ENCODE results near the gene XG. TPM values are rescaled to one million over a fixed set of nuclear protein-coding genes. Genes with fewer than 3 reads are reported as not detected.
"Not testable (repeated sequence)": the region's sequence is repeated elsewhere in the genome, so short reads cannot be mapped to it uniquely, and the experiment has no call there.

Gene XG
- total and polyA plus RNA-seq, 8 donors, result 0.17 to 1.6 (median 0.41) TPM

DNA sequence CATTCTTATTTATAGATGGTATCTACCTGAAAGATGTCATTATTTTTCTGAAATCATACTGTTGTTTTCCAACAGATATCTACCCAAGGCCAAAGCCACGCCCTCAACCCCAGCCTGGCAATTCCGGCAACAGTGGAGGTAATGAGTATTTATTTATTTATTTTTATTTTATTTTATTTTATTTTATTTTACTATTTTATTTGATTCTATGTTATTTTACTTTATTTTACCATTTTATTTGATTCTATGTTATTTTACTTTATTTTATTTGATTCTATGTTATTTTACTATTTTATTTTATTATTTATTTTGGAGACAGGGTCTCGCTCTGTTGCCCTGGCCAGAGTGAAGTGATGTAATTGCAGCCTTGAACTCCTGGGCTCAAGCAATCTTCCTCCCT is 37.7 kb downstream of the XG start:
- DNase-seq (no peak), ATAC-seq (no peak)
- intact Hi-C loops (cut with DNase I), result no loop called here
- H3K9me3 ChIP-seq, result no peaks in the 10 kb centered on the region
- TF ChIP-seq, protein P1, sequence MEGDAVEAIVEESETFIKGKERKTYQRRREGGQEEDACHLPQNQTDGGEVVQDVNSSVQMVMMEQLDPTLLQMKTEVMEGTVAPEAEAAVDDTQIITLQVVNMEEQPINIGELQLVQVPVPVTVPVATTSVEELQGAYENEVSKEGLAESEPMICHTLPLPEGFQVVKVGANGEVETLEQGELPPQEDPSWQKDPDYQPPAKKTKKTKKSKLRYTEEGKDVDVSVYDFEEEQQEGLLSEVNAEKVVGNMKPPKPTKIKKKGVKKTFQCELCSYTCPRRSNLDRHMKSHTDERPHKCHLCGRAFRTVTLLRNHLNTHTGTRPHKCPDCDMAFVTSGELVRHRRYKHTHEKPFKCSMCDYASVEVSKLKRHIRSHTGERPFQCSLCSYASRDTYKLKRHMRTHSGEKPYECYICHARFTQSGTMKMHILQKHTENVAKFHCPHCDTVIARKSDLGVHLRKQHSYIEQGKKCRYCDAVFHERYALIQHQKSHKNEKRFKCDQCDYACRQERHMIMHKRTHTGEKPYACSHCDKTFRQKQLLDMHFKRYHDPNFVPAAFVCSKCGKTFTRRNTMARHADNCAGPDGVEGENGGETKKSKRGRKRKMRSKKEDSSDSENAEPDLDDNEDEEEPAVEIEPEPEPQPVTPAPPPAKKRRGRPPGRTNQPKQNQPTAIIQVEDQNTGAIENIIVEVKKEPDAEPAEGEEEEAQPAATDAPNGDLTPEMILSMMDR (IDR thresholded peaks at IDR 0.05), result no peak
- H3K27me3 ChIP-seq, result no peaks in the 10 kb centered on the region
- H3K36me3 ChIP-seq, result no peaks in the 10 kb centered on the region
- no peaks in the 10 kb centered on the region for H3K4me1 ChIP-seq
- H3K27ac ChIP-seq, result no peak overlapping the region
- no peak overlapping the region for H3K4me3 ChIP-seq

DNA sequence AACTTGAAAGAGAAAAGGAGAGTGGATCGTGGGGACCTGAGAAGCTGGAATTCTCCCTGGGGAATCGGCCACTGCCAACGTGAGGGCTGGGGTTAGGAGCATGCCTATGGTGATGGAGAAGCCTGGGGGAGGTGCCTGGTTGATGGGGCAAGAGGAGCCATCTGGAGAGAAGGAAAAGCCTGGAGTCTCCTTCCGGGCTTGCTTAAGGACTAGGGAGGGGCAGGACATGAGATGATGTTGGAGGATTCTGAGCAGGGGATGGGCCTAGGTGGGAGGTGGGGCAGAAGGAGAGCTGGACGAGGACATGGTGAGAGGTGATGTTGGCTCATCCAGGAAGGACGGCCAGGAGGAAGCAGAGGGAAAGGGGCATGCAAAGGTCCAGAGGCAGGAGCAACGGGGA is 41.9 kb downstream of the XG start:
- intact Hi-C loops (cut with DNase I), result no loop called here
- ATAC-seq, result no peak
- DNase-seq, result no peak
- Histone ChIP-seq H3K27ac (no peak overlapping the region), H3K27me3 (no peaks in the 10 kb centered on the region), H3K36me3 (no peaks in the 10 kb centered on the region), H3K4me3 (no peak overlapping the region), H3K4me1 (no peaks in the 10 kb centered on the region), H3K9me3 (no peaks in the 10 kb centered on the region)
- TF ChIP-seq, protein P1 (IDR thresholded peaks at IDR 0.05), result no peak

DNA sequence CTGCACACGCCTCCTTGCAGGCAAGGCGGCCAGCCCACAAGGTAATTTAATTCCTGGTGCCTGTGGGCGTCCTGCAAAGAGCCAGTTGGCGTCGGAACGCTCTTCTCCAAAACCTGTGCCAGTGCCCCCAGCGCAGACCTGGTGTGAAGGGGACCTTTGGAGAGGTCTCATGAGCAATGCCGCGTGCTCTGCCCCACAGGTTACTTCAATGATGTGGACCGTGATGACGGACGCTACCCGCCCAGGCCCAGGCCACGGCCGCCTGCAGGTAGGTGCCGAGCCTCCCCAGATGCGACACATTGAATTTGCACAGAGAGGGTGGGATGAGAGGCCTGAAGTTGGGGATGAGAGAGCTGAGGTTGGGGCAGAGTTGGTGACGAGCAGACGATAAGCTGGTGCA is 42.5 kb downstream of the XG start:
- H3K4me3 ChIP-seq, result no peak overlapping the region
- no peaks in the 10 kb centered on the region for H3K36me3 ChIP-seq
- TF ChIP-seq, protein P1 (IDR thresholded peaks at IDR 0.05), result no peak
- ATAC-seq, result no peak
- H3K4me1 ChIP-seq, result no peaks in the 10 kb centered on the region
- DNase-seq, result no peak
- no peak overlapping the region for H3K27ac ChIP-seq
- intact Hi-C loops (cut with DNase I), result no loop called here
- H3K27me3 ChIP-seq, result no peaks in the 10 kb centered on the region
- H3K9me3 ChIP-seq, result no peaks in the 10 kb centered on the region

DNA sequence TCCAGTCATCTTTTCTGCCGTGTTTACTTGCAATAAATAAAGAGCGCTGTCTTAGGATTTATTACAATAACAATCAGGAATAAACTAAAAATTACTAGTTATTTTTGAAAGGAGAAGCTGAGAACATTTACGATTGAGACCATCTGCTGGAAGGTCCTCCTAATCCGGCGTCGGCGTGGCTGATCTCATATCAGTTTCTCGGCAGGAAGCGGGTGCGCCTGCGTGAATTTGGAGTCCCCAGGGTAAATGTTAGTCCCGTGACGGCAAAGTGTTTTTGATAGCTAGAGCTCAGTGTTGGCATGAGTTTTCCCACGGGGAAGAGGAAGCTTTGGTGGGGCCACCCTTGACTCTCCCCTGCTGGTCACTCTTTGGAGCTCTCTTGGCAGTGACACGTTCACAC is 45.0 kb downstream of the XG start:
- ATAC-seq; intact Hi-C loops (cut with DNase I); DNase-seq: not testable (repeated sequence)

DNA sequence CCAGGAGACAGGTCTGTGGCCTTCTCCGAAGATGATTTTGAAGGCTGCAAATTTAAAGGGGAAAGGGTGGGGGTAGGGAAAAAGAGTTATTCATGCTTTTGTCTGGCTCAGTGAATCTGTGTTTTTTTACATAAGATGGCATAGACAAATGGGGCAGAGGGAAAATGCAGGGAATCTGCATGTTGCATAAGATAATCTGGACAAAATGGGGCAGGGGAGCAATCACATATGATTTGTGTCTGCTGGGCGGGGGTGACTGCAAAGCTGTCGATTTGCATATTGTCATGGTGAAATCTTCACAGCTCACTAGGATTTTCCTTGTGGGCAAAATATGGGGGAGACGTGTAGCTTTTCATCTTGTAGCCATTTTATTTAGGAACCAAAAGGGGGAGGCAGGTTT is 47.5 kb downstream of the XG start:
- Histone ChIP-seq H3K27ac (no peak overlapping the region), H3K4me3 (no peak overlapping the region), H3K36me3 (no peaks in the 10 kb centered on the region), H3K4me1 (no peaks in the 10 kb centered on the region), H3K9me3 (no peaks in the 10 kb centered on the region), H3K27me3 (no peaks in the 10 kb centered on the region)
- intact Hi-C loops (cut with DNase I), result no loop called here
- no peak for ATAC-seq
- TF ChIP-seq, protein P1 (IDR thresholded peaks at IDR 0.05), result no peak
- no peak for DNase-seq

More for the DNA sequence above, 45.0 kb downstream of the XG start:
- H3K36me3 ChIP-seq, H3K4me1 ChIP-seq, H3K9me3 ChIP-seq, H3K27ac ChIP-seq, H3K27me3 ChIP-seq, H3K4me3 ChIP-seq: not testable (repeated sequence)

DNA sequence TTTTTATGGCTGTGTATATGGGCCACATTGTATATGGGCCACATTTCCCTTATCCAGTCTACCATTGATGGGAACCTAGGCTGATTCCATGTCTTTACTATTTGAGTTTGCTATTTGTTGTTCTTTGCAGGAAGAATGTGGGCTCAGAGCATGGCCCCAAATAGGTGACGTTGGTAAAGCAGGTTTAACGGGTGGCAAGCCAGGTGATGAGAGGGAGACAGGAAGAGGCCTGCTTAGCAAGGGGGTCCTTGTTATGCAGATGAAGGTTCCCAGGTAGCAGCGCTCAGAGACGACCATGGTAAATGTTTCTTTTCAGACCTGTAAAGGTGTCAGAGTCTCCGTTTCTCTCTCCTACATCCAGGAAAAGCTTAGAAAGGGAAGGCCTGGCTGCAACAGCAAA is 48.1 kb downstream of the XG start:
- DNase-seq; intact Hi-C loops (cut with DNase I); H3K9me3 ChIP-seq; H3K4me1 ChIP-seq; H3K4me3 ChIP-seq; H3K36me3 ChIP-seq; H3K27ac ChIP-seq; H3K27me3 ChIP-seq; ATAC-seq: not testable (repeated sequence)
